GM18505 (cell line): Measurements from ENCODE around the gene ENTR1.

Experiments
- ATAC-seq: cut with Tn5 transposase; IDR thresholded peaks from one replicate; pipeline ENCODE4 v1.9.1; 2021; ENCODE audit not compliant: unreplicated experiment
- POLR2A ChIP-seq: IDR thresholded peaks from 4 replicates; pipeline ENCODE4 v1.6.1; 2011; ENCODE audit warnings: borderline replicate concordance; ENCODE audit not compliant: insufficient read depth, insufficient read length; ENCODE audit errors: extremely low read depth

Gene ENTR1

GRCh38 chr9:136403915-136404800 lies 6.3 kb downstream of the ENTR1 start:
- ATAC-seq = no peak
- no peak for TF ChIP-seq POLR2A

- peak; percentile 14 for TF ChIP-seq POLR2A
- no peak for ATAC-seq
Observed at GRCh38 chr9:136403538-136403914, 6.9 kb downstream of the ENTR1 start.

GRCh38 chr9:136402067-136402466 lies 8.3 kb downstream of the ENTR1 start:
- TF ChIP-seq POLR2A = no peak
- ATAC-seq = no peak

- no peak for ATAC-seq
- TF ChIP-seq POLR2A = no peak
Observed at GRCh38 chr9:136401173-136401922, 9.1 kb downstream of the ENTR1 start.

- peak; percentile 66 for ATAC-seq
- peak; percentile 82 for TF ChIP-seq POLR2A
Observed at GRCh38 chr9:136400038-136400834, 10.2 kb downstream of the ENTR1 start, which contains the start of gene SNAPC4. Gene SNAPC4, minus strand, starts transcription at chr9:136400170. Its CDS starts 1,742 bp downstream, at chr9:136398428.

- ATAC-seq = peak; percentile 28
Observed at GRCh38 chr9:136399176-136400037, 11.0 kb downstream of the ENTR1 start.

GRCh38 chr9:136398286-136398685 lies 12.1 kb downstream of the ENTR1 start:
- no peak for TF ChIP-seq POLR2A
- no peak for ATAC-seq

More at GRCh38 chr9:136399176-136400037, 11.0 kb downstream of the ENTR1 start:
- no peak for TF ChIP-seq POLR2A

- no peak for ATAC-seq
- TF ChIP-seq POLR2A = no peak
Observed at GRCh38 chr9:136397643-136398042, 12.8 kb downstream of the ENTR1 start.

- no peak for TF ChIP-seq POLR2A
- ATAC-seq = no peak
Observed at GRCh38 chr9:136396219-136396515, 14.2 kb downstream of the ENTR1 start.

GRCh38 chr9:136395345-136396218 lies 14.8 kb downstream of the ENTR1 start:
- TF ChIP-seq POLR2A = no peak
- no peak for ATAC-seq

GRCh38 chr9:136395020-136395340 lies 15.4 kb downstream of the ENTR1 start:
- no peak for TF ChIP-seq POLR2A
- no peak for ATAC-seq
